GM19193 (cell line): ENCODE results near the gene NTNG2.

Experiments used
- POLR2A ChIP-seq: IDR thresholded peaks from 4 replicates; pipeline ENCODE4 v1.6.1; 2011; ENCODE audit not compliant: insufficient read depth, insufficient read length; ENCODE audit errors: extremely low read depth

NTNG2 gene

GRCh38 chr9:132182314-132183091 lies 20.6 kb downstream of the NTNG2 start:
- TF ChIP-seq POLR2A: no peak

DNA sequence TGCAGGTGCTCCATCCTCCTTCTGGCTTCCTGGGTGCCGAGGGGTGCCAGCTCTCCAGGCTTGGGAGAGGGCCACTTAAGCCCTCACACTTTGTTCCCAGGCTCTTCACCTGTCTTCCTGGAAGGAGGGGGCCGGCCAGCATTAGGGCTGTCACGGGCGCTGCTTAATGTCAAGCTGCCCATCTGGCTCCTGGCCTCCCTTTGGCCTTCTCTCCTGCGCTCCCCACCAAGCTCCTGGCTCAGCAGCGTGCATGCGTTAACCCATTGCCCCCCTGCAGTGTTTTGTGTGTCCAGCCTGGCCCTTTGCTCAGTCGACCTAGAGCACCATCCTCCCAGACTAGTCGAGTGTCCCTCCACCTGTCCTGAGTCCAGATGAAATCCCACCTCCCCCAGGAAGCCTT lies 21.3 kb downstream of the NTNG2 start:
- TF ChIP-seq POLR2A: no peak

- no peak for TF ChIP-seq POLR2A
Measured at GRCh38 chr9:132183715-132184114, 21.9 kb downstream of the NTNG2 start.

GRCh38 chr9:132184124-132184523 lies 22.3 kb downstream of the NTNG2 start:
- TF ChIP-seq POLR2A: no peak

GRCh38 chr9:132185073-132186009 lies 23.5 kb downstream of the NTNG2 start:
- no peak for TF ChIP-seq POLR2A

DNA sequence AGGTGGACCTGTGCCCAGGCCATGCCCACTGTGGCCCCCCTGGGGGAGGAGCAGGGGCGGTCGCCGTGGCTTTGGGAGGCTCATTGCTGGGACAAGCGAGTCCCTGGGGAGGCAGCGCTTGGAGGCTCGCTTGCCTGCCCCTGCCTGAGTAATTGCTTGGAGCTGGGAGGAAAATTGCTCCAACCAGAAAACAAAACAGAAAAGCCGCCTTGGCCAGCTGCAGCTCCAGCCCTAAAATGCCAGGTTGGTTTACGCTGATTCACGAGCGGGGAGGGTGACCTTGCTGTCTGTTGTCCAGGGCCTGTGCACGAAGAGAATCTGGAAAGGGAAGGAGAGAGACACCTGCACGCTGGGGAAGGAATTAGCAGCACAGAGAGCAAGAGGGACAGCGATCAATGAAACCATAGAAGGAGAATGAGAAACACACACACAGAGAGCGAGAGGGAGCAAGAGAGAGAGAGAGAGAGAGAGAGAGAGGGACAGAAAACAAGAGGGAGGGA lies 25.3 kb downstream of the NTNG2 start:
- TF ChIP-seq POLR2A: no peak

- TF ChIP-seq POLR2A: no peak
Measured at GRCh38 chr9:132190966-132191365, 29.1 kb downstream of the NTNG2 start.

- no peak for TF ChIP-seq POLR2A
Measured at GRCh38 chr9:132192728-132193127, 30.9 kb downstream of the NTNG2 start.

DNA sequence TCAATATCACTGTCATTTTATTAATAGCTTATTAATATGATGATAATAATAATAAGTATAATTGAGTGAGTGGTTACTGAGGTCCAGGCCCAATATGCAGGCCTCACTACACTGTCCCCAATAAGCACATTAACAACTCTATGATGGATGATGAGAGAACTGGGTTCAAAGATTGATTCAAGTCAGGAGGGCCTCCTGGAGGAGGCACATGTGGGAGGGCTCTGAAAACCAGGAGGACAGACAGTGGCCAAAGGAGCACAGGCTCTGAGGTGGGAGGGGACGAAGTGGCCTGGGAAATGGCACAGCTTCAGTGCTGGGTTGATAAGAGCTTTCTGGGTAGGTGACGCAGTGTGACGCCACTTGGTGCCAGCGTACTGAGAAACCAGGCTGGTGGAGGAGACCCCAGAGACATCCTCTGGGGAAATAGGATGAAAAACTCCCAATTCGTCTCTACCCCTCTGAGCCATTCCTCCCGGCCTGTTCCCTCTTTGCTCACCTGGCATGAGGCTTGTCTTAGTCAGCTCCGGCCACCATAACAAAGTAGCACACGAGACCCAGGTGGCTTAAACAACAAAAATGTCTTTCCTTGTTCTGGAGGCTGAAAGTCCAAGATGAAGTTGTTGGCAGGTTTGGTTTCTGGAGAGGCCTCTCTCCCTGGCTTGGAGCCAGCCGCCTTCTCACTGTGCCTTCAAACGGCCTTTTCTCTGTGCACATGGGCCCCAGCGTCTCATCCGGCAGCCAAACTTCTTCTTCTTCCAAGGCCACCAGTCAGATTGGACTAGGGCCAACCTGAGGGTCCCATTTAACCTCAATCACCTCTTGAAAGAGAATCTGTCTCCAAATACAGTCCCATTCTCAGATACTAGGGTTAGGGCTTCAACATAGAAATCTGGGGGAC lies 31.6 kb downstream of the NTNG2 start:
- TF ChIP-seq POLR2A: no peak

DNA sequence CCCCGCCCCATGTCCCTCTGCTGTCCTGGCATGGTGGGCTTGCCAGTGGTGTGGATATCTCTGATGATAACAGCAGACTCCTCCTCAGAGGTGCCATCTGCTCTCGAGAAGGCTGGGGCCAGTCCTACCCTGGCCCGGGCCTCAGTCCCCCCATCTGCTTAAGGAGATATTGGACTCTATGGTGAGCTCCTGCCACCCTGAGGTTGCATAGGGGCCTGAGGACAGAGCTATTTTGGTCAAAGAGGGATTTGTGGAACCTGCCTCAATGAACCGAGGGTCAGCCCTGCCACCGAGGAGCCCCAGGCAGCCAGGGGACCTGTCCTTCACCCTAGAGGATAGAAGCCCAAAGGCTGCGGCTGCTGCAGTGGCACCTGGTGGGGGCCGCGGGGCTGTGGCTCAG lies 32.6 kb downstream of the NTNG2 start:
- TF ChIP-seq POLR2A: no peak

DNA sequence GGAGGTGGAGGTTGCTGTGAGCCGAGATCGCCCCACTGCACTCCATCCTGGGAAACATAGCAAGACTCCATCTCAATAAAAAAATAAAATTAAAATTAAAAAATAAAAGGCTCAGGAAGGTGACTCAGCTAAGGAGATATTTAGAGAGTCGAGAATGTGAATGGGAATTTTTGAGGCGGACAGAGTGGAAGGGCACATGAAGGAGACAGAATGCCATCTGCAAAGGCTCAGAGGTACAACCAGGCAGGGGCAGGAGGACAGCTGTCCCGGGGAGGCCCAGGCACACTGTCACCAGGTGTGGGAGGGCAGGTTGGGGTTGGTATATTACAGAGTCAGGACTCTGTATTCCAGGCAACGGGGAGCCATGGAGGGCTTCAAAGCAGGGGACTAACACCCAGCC lies 35.5 kb downstream of the NTNG2 start:
- no peak for TF ChIP-seq POLR2A

- TF ChIP-seq POLR2A: no peak
Measured at GRCh38 chr9:132197856-132198550, 36.1 kb downstream of the NTNG2 start.

GRCh38 chr9:132199056-132199455 lies 37.2 kb downstream of the NTNG2 start:
- TF ChIP-seq POLR2A: no peak

DNA sequence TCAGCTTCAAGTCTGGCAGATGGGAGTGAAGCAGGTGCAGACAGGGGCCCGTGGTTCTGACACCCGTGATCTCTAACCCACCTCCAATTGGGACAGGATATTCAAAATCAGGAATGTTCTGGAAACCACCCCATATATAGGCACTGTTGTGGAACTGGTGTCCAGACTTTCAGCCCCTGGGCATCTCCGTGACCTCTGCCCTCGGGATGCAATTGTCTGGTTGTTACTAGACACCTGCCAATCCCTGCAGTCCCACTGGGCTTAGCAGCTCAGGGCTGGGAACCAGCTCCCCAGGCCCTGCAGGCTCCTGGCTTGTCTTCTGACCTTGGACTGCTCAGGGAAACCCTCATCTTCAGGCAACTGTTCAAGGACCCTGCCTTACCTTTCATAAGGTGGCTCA lies 38.8 kb downstream of the NTNG2 start:
- TF ChIP-seq POLR2A: no peak
